ENCODE results near the gene KCNN2. TPM values are rescaled to one million over a fixed set of nuclear protein-coding genes. Genes with fewer than 3 reads are reported as not detected.

Gene KCNN2
- total RNA-seq, 1 donor from 2014 or later, result not detected

GRCh38 chr5:114339108-114339507 is 22.8 kb upstream of the KCNN2 start:
- ATAC-seq (ENCODE audit: low read depth) (no peak), DNase-seq (no peak)
- Mint-ChIP-seq H3K27ac (no peak overlapping the region), H3K27me3 (no peaks in the 10 kb centered on the region), H3K4me1 (no peaks in the 10 kb centered on the region), H3K9me3 (peaks cover 7% of the 10 kb centered on the region), H3K4me3 (no peak overlapping the region), H3K36me3 (ENCODE audit: low read depth) (no peaks in the 10 kb centered on the region)
- intact Hi-C loops (cut with micrococcal nuclease), result no loop called here
- ChIA-PET POLR2A (no interaction called here), CTCF (no interaction called here)
- TF ChIP-seq CTCF (IDR thresholded peaks at IDR 0.05), result no peak

GRCh38 chr5:114346181-114346580 is 15.7 kb upstream of the KCNN2 start:
- H3K27me3 Mint-ChIP-seq, result no peaks in the 10 kb centered on the region
- H3K27ac Mint-ChIP-seq, result no peak overlapping the region
- no peak for DNase-seq
- ChIA-PET POLR2A (no interaction called here), CTCF (no interaction called here)
- intact Hi-C loops (cut with micrococcal nuclease), result no loop called here
- no peaks in the 10 kb centered on the region for H3K4me1 Mint-ChIP-seq
- H3K9me3 Mint-ChIP-seq, result no peaks in the 10 kb centered on the region
- TF ChIP-seq CTCF (IDR thresholded peaks at IDR 0.05), result no peak
- H3K4me3 Mint-ChIP-seq, result no peak overlapping the region
- no peaks in the 10 kb centered on the region for H3K36me3 Mint-ChIP-seq (ENCODE audit: low read depth)
- ATAC-seq (ENCODE audit: low read depth), result no peak

- ChIA-PET POLR2A (no interaction called here), CTCF (no interaction called here)
These were observed 6.6 kb upstream of the KCNN2 start for GRCh38 chr5:114355086-114355830.

DNA sequence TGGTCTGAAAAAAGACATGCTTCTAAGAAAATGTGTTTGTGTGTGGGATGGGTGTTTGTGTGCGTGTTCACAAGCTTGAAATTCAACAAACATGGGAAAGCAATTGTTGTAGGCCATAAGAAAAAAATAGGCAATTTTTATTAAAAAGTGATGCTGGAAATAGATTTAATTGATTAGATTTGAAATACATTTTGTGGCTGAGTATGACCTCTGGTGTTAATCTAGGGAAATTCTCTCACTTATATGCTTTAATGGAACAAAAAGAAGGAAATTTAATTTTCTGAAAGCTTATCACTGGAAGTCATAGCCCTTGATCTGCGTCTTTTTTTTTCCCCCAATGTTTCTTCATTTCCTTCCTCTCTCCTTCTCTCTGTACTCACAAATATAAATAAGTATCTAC is 3.5 kb upstream of the KCNN2 start:
- H3K27me3 Mint-ChIP-seq, result peaks cover 40% of the 10 kb centered on the region
- no peaks in the 10 kb centered on the region for H3K36me3 Mint-ChIP-seq (ENCODE audit: low read depth)
- H3K4me1 Mint-ChIP-seq, result peaks cover 9% of the 10 kb centered on the region
- POLR2A ChIA-PET, result no interaction called here
- intact Hi-C loops (cut with micrococcal nuclease), result no loop called here
- no peaks in the 10 kb centered on the region for H3K9me3 Mint-ChIP-seq
- TF ChIP-seq CTCF (IDR thresholded peaks at IDR 0.05), result no peak
- DNase-seq (no peak), ATAC-seq (ENCODE audit: low read depth) (no peak)
- no peak overlapping the region for H3K27ac Mint-ChIP-seq
- CTCF ChIA-PET, result no interaction called here
- H3K4me3 Mint-ChIP-seq, result no peak overlapping the region

More at GRCh38 chr5:114355086-114355830, 6.6 kb upstream of the KCNN2 start:
- no peak overlapping the region for H3K4me3 Mint-ChIP-seq
- H3K4me1 Mint-ChIP-seq, result peaks cover under 1% of the 10 kb centered on the region
- no peaks in the 10 kb centered on the region for H3K36me3 Mint-ChIP-seq (ENCODE audit: low read depth)
- intact Hi-C loops (cut with micrococcal nuclease), result no loop called here
- peaks cover 3% of the 10 kb centered on the region for H3K9me3 Mint-ChIP-seq
- peaks cover 20% of the 10 kb centered on the region for H3K27me3 Mint-ChIP-seq
- TF ChIP-seq CTCF (IDR thresholded peaks at IDR 0.05), result no peak
- no peak overlapping the region for H3K27ac Mint-ChIP-seq
- DNase-seq, result no peak
- ATAC-seq (ENCODE audit: low read depth), result no peak

- no peak for TF ChIP-seq CTCF (IDR thresholded peaks at IDR 0.05)
- POLR2A ChIA-PET, result no interaction called here
These were observed 1.5 kb upstream of the KCNN2 start for GRCh38 chr5:114360357-114360756.

More at GRCh38 chr5:114360357-114360756, 1.5 kb upstream of the KCNN2 start:
- H3K27me3 Mint-ChIP-seq, result peaks cover 50% of the 10 kb centered on the region
- ATAC-seq (ENCODE audit: low read depth) (no peak), DNase-seq (no peak)
- peaks cover 9% of the 10 kb centered on the region for H3K4me1 Mint-ChIP-seq
- H3K36me3 Mint-ChIP-seq (ENCODE audit: low read depth), result no peaks in the 10 kb centered on the region
- intact Hi-C loops (cut with micrococcal nuclease), result no loop called here
- H3K27ac Mint-ChIP-seq, result no peak overlapping the region
- no peaks in the 10 kb centered on the region for H3K9me3 Mint-ChIP-seq
- CTCF ChIA-PET, result no interaction called here
- no peak overlapping the region for H3K4me3 Mint-ChIP-seq
